Mucosa of gallbladder (tissue), 1 donor: ENCODE measurements around the gene KCNMA1. TPM values are rescaled to one million over a fixed set of nuclear protein-coding genes. Genes with fewer than 3 reads are reported as not detected.

Experiments used
- DNase-seq: peaks from one replicate; pipeline ENCODE4 v3.0.0-alpha.2; 2020; ENCODE audit warnings: low spot score
- total RNA-seq: library from RNA; stranded (reverse); gene quantifications from one replicate; pipeline ENCODE4 v1.2.1, GENCODE V29; 2021
- donor health status: DM: no; HTN: no; CAD: no.

The KCNMA1 gene
- total RNA-seq, 1 donor from 2014 or later = 101 TPM

DNA sequence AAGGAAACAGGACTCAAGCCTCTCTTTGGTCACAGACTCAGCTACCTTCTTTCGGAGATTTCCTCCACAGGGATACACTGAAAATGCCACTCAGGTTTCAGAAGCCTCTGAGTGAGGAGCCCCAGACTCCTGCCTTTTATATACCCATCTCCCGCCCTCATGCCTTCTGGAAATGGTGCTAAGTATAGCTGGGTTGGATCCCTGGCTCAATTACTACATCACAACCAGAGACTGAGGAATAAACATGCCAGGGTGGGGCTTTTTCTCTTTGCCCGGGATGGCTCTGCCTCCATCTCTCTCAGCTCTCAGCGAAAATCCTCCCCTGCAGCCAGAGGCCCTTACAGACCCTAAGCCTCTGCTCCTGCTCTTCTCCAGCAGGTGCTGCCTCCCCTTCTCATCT is 299.5 kb downstream of the KCNMA1 start:
- no peak for DNase-seq

DNA sequence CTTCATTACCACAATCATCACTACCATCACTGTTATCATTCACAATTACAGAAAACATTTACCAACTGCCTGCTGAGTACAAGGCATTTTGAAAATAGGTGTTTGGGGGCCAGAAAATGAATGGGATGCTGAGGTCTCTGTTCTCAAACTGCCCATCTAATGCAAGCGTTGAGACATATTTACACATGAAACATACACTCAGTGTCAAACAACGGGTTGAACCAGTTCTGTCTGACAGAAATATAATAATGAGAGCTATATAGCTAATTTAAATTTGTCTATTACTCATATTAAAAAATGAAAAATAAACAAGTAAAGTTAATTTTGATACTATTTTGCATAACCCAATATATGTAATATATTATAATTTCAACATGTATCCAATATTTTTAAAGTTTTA is 303.1 kb downstream of the KCNMA1 start:
- DNase-seq = no peak

DNA sequence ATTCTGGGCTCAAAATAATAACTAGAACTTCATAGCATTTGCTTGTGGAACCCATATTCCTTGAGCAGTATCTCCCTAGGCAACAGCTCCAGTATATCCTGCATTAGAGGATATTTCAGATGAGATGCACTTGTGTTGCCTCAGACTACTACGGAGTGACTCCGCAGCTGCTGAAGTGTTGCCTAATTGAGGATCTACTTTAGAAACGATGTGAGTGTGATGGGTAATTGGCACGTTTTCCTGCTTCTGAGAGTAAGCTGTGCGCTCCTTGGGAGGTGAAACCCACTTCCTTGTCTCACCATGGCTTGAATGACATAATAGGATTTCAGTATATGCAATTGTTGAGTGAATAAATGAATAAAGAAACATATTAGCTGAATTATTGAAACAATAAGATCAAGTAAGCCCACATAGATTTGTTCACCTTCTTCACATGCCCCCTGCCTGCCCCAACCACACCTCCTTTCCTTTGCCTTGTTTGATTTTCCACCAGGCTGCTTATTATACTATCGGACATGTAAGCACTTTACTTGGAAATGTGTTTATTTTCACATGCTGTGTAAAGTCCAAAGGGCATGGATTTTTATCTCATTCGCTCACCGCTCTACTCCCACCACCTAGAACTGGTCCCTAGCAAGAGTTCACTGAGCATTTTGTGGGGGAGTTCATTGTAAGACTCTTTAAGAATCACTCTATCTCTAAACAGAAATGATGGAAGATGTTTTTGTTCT is 303.8 kb downstream of the KCNMA1 start:
- DNase-seq = peak; percentile 37

DNA sequence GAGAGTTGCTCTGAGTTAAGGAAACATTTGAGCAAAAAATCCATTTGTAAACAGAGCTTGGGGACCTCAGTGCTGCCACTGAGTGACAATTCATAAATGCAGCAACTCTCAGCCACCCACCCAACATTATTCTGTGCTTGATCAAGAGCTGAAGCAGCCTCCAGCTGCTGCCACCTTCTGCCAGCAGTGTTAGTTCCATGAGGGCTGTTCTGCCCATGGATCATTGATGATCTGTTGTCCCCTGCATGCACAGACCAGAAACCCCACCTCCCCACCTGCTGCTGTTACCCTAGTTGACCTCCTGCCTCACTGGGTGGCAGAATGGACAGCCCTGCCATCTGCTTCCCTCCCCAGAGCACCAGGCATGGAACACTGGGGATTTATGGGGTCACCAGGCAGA is 305.4 kb downstream of the KCNMA1 start:
- DNase-seq = no peak

DNA sequence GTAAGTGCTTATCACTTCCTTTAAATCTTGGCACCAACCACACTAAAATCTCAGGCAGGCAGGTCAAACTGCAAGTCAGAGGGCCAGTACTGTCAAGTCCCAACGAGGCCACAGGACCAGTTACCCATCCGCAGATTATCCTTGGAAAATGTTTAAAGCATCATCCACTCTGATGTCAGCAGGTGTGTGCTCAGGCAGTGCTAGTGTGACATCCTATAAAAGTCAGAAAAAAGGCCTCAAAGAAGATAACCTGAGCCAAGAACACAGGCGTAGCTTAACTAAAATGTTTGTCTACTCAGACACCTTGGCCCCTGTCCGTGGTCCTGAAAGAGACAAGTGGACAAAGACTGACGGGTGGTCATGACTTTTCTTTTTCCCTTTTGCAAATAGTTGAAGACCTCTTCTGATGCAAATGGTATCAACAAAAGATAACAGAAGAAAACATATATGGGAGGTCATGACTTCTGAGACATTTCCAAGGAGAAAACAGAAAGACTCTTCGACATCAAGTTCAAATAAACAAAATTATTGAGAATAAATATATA is 309.3 kb downstream of the KCNMA1 start:
- DNase-seq = peak; percentile 42

DNA sequence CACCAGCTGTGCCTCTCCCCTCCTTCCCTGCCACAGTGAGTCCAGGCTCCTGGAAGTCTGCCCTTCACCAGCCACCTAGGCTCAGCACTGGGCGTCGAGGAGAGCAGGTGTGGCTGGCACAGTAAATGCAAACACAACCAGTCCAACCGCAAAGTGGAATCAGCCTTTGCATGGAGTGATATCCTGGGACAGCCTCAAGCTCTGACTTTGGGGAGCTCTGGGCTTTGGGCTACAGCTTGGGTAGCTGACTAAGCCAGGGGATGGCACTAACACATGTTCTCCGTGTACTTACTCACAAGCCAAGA is 312.4 kb downstream of the KCNMA1 start:
- DNase-seq = peak; percentile 42

DNA sequence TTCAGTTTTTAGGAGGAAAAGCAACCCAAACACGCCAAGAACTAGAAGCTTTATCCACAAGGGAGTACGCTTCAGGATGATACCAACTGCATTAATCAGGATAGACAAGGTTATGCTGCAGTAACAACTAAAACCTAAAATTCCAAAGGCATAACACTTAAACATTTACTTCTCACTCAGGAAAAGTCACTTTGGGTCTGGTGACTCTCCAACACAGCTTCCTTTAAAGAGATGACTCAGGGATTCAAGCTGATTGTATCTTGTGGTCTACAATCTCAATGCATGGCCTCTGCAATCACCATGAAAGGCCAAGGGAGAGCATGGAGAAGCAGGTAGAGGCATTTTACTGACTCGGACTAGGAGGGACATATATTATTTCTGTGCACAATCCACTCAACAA is 315.8 kb downstream of the KCNMA1 start:
- DNase-seq = no peak

DNA sequence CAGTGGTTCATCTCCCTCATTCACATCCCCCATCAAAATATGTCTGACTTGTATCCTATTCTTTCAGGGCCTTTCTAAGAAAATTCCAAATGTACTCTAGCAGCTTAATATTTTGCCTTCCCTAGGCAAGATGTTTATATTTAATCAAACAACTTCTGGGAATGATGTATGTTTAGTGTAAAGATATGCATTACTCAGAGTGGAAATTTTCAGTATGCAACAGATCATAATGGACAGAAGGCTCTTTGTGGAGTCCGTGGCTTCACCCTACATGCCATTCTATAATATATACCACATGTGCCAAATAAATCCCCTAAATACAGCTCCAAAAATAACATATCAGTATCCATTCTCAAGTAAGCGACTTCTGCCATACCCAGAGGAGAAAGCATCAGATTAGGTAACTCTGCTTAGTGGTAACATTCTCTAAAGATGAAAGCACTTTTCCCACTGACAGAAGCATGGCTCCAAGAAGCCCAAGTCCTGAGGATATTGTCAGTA is 316.6 kb downstream of the KCNMA1 start:
- no peak for DNase-seq

DNA sequence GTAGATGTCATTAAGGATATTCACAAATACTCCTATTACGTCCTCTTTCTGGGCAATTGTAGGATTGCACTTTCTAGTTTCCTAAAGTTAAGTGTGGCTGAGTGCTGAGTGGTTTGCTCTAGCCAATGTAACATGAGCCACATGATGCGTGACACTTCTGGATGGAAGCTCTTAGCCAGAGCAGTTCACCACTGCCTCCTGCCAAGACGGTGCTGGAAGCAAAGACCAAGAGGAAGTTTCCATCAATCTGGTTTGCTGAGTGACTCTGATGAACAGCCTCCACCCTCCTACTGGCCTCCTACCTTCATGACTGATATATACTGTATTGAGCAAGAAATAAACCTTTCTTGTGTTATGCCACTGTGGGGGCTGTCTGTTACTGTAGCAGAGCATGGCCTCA is 318.1 kb downstream of the KCNMA1 start:
- no peak for DNase-seq

DNA sequence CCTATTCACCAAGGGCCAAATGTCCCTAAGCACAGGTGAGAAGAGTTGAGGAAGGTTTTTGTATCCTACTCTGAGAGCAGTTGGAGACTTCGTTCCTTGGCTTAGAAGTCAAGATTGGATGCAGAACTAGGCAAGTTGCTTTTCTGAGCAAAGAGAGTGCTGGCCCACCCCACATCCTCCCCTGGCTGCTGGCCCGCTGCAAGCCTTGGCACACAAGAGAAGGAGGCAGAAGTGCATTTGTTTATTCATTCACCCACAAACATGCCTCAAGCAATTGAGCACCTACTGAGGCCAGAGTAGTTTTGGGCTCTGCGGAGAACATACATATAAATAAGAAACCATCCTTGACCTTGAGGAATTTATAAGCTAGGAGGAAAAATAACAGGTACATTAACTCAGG is 318.9 kb downstream of the KCNMA1 start:
- DNase-seq = no peak

DNA sequence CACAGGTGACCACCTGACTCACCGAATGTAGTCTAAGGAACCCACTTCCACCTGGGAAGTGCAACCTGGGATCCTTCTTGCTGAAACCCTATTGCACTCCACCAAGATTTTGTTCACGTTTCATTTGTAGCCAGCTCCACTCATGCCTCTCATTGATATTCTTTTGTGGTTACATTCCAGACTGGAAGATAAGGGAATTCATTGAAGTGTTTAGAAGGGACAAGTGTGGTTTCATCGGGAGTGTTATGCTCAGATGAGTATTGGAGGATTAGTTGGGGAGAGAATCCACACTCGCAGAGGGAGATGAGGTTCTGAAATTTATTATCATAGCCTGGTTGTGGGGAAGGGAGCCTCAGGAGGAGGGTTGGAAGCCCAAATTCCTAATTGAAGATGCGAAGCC is 320.4 kb downstream of the KCNMA1 start:
- DNase-seq = no peak

DNA sequence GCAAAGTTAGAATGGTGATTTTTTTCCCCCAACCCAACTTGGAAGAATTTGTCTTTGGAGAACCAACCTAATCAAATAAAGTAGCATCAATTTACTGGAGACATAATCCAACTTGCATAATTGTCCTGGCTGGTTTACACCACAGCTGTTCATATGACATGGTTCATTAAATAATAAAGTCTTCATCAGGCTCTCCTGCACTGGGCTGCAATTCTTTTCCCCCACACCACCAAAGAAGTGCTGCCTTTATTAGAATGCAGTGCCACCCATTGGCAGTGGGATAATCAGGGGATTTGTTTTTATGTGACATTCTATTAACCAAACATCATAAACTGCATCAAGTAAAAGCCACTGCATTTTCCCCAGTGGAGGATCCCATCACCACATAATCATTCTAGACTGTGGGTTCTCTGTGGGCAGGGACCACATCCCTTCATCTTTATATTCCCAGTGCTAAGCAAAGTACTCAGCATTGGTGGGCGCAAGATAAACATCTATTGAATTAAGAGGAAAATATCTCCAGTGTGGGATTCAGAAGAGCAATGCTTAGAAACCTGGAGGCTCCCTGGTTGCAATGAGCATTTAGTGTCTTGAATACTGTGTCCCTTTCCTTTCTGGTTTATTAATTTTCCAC is 322.0 kb downstream of the KCNMA1 start:
- DNase-seq = no peak

DNA sequence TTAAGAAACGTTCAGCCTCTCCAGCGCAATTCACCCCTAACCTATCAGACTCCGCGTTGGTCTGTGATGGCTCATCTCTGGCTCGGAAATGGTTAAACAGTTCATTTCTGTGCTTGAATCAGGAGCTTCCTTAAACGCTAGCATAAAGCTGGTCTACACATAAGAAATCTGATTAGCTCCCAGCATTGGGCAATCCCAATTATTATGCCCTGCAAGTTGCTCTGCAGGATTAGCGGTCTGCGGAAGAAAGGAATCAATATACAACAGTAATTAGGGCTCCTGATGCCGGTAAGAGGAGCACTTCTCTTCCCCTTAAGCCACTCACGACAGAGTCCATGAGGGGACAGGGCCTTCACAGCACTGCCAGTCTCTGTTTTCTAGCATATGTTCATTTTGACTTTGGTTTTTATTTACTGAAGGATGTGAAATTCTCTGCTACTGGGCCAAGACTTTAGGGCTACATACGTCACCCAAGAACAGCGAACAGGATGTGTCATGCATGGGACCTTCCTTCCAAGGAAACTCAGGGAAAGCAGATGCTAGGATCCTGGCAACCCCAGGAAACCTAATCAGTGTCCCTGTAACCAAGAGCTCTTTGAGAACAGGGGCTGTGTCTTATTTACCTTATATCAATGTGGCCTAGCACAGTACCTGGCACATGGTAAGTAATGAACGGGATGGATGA is 324.4 kb downstream of the KCNMA1 start:
- DNase-seq = no peak

DNA sequence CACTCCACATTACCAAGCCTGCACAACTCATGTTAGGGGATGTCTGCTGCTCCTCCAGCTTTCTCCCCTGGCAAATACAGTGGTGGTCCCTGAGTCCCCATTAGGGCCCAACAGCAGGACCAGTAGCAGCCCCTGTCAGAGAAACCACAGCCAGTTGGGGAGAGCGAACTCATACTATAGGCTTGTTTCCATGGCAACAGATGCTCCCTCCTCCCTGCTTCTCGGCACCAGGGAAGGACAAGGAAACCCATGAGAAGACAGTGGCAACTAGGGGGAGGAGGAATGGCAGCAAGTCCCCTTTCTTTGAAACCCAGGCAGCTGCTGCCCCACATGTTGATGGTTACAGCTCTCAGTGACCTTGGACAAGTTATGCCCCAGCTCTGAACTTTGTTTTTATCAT is 326.4 kb downstream of the KCNMA1 start:
- DNase-seq = no peak

DNA sequence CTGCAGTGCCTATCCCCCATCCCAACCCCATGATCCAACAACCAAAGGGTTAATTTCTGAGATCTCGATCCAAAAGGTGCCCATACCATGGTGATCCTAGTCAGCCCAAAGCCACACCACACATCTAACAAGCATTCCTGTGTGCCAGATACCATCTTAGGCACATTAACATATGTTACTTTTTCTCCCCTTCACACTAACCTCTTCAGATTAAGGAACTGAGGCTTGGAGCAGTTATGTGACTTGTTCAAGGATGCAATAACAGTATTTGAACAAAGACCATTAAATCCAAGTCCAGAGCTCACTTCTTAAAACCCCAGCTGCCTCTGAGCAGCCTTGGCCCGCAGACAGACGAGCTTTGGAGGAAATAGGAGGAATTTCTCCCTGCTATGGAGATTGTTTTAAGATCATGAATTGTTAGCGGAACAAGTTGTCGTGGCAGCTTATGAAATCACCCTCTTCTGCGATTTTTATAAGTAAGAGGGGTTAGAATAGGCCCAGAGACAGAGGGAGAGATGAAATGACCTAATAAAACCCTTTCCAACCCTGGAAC is 327.2 kb downstream of the KCNMA1 start:
- no peak for DNase-seq

DNA sequence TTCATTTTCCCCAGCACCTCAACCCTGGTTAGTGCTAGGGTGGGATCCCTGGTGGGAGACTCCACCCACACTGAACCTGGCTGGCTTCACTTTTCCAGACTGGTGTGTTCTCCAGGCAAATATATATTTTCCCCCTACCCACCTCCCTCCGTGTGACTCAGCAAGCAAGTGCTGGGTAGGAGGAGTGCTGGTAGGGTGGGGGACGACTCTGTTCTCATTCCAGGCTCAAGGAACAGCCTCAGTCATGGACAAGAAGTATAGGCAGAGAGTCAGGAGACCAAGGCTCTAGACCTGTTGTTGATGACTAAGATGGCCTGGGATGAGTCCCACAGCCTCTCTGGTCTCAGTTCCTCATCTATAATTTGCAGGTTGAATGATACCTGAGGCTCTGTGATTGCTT is 328.1 kb downstream of the KCNMA1 start:
- no peak for DNase-seq

DNA sequence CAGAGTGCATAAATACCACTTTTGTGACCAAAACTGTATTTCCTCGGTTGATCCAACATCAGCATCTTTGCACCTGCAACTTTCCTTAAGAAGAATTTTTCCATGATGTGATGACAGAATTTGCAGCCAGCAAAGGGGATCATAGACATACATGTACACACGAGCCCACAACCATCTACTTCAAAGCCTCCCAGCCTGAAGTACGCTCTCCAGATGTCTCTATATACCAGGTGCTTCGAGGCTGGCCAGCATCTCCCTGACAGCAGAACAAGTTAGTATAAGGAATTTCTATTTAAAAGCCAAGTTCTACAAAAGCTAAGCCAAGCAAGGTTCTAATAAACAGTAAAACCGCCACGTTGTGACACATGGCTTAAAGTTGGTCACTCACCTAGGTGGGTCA is 328.5 kb downstream of the KCNMA1 start:
- no peak for DNase-seq

DNA sequence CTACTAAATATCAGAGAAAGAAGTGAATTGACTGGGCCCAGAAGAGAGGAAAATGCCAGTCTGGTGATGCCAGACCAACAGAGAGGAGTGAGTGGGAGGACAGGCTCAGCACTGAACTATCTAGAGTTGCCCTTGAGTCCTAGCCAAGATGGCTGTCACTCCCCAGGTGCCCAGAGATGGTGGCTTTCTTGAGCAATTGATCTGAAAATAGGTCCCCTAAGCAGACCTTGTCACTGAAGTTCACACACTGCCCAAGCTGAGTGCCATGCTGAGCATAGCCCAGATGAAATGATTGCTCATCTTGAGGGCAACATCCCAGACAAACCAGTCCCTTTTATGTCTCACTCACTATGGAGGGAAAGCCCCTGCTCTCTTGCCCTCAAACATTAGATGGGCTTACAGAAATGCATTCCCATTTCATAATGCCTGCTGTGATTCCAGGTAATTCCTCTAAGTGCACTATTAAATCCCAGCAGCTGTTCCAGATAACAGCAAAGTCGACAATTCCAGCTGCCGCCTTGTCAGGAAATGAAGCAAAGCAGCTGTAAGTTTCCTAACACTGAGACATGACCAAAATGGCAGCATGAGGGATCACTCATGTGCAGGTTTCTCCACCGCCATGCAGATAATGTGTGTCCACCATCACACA is 329.4 kb downstream of the KCNMA1 start:
- no peak for DNase-seq

DNA sequence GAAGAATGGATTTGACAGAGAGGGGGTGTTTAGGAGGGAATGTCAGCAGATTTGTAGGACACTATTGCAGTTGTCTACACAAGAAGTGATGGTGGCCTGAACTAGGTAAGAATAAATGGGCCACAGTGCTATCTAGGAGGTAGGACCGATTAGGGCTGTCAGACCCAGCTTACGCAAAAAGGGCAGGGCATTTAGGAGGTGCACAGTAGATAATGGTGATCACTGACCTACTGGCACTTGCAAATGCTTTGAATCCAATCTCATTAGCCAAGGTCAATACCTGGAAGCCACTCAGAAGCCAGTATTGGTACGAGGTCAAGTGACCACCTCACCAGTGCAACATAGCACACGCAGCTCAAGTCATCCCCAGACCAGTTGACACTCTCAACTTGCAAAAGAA is 330.9 kb downstream of the KCNMA1 start:
- no peak for DNase-seq

DNA sequence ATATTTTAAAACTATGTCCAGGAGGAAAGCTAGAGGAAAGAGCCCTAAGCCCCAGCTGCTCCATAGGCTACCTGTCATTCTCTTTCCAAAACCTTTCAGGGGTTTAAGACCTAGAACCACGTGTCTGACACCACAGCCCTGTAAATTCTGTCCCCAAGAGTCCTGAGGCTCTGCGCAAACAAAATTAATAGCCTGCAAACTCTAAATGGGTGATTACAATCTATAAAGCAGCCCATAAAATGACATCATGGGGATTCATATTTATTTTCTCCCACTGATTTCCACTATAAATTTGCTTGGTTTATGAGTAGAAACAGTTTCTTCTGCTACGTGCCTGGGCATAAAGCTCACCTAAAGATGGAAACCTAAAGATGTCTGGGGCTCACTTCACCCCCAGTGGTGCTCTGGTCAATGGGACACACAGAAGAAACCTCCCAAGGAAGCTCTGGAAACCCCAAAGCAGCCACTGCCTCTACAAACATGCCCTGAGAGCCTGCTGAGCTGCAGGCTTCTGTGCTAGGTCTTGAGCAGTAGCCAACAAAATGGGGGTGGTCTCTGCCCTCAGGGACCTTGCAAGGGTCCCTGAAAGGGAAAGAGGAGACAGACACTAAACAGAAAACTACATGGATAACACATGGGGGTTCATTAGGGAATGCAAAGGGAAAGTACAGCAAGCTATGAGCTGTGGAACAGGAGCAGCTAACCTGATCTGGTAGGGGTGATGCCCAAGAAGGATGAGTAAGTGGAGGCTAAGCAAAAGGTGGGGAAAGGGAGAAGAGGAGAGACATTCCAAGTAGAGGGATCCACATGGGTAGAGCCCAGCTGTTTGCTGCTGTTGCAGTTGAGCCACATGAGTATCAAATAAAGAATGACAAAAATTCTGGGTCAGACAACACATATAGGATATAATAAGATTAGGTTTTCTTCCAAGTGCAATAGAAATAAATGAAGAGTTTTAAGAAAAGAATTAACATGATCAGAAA is 331.7 kb downstream of the KCNMA1 start:
- no peak for DNase-seq

DNA sequence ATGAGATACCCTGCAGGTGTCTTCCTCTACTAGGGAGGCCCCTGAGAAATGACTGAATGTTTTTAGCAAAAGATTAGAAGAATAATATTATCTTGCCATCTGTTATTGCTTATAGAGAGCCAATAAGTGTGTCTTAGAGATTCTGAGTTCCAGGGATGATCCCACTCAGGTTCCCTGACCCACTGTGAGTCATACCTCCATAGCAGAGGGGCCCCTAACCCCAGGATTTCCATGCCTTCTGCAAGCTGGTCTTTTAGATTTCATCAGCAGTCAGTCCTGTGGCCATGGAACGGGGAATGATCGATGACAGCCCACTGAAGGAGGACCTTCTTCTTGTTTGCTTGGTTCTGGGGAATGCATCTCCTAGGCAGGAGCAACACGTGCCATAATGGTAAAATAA is 333.4 kb downstream of the KCNMA1 start:
- DNase-seq = no peak
